Measurements from ENCODE around the gene SLC26A11. TPM values are rescaled to one million over a fixed set of nuclear protein-coding genes. Genes with fewer than 3 reads are reported as not detected.

Gene SLC26A11
- total RNA-seq, 1 experiment from 2014 or later: 17.7 TPM

DNA sequence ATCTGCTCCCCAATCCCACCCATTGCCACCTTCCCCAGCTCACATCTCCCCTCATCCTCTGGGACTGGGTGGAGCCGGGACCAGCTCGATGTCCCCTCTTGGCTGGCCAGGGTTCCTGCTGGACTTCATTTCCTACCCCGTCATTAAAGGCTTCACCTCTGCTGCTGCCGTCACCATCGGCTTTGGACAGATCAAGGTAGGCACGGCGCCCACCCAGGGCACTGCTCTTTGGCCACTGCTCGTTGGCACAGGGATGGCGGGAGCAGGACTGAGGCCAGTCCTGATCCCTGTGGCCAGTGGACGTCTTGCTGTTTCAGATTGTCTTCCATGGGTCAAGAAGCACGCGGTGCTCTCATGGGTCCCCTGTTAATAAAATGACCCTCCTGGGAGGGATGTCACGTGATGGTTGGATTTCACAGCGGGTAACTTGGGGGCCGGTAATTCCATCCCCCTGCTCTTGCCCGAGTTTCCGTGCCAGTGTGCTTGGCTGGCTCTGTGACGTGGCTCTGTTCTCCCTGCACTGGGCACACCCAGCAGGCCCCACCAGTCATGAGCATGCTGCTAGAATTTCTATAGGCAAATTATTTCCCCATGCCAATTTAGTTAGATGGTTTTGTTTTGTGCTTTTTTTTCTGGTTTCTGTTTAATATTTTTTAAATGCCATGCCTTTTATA lies 3.1 kb downstream of the SLC26A11 start:
- intact Hi-C loops (cut with micrococcal nuclease): no loop called here
- no TSS peak for BruUV-seq (replicated peaks)
- CTCF ChIA-PET: no interaction called here

More for the DNA sequence above, 3.1 kb downstream of the SLC26A11 start:
- Histone ChIP-seq H2AFZ (ENCODE audit: low read depth, low read length, poor library complexity, severe bottlenecking) (no peak overlapping the region), H3K9ac (ENCODE audit: low read length) (no peak overlapping the region), H3K4me3 (replicated peaks in 1 of 2; ENCODE audit: low read depth in 1 of 2, low read length in 2 of 2) (no peak overlapping the region), H3K79me2 (ENCODE audit: insufficient read depth, low read length) (peaks cover 11% of the 10 kb centered on the region), H3K27me3 (ENCODE audit: insufficient read depth, low read length) (no peaks in the 10 kb centered on the region), H3K36me3 (ENCODE audit: control insufficient read depth in 1 of 2, insufficient read depth in 2 of 2, low read length in 2 of 2) (no peaks in the 10 kb centered on the region), H3K4me2 (ENCODE audit: low read length) (no peak overlapping the region), H3K4me1 (ENCODE audit: control insufficient read depth in 1 of 2, insufficient read depth in 2 of 2, low read length in 2 of 2) (peaks cover 8 to 15% of the 10 kb centered on the region in 2 experiments; a peak in 3 of 4 replicates), H4K20me1 (ENCODE audit: insufficient read depth) (no peaks in the 10 kb centered on the region), H3K9me2 (ENCODE audit: insufficient read depth) (no peaks in the 10 kb centered on the region), H3K27ac (ENCODE audit: low read depth, low read length) (no peak overlapping the region), H3K9me3 (ENCODE audit: control insufficient read depth in 1 of 2, insufficient read depth in 1 of 2, low read depth in 1 of 2, low read length in 2 of 2) (no peaks in the 10 kb centered on the region)
- DNase-seq (ENCODE audit: low read depth, low spot score) (no peak), ATAC-seq (no peak)
- no peak for TF ChIP-seq TCF7L2 (IDR thresholded peaks at IDR 0.05; ENCODE audit: borderline replicate concordance, extremely low read depth, insufficient read depth, insufficient read length)
- TF ChIP-seq ZFX (IDR thresholded peaks at IDR 0.05): no peak
- no peak for TF ChIP-seq EZH2phosphoT487 (IDR thresholded peaks at IDR 0.05; ENCODE audit: borderline replicate concordance)
- TF ChIP-seq ZNF274 (IDR thresholded peaks at IDR 0.05; ENCODE audit: low read depth, low read length): no peak
- TF ChIP-seq JUND (IDR thresholded peaks at IDR 0.05): no peak
- TF ChIP-seq POLR2A (IDR thresholded peaks at IDR 0.05; ENCODE audit: borderline replicate concordance, extremely low read depth, insufficient read depth, insufficient read length): no peak
- TF ChIP-seq EGR1 (IDR thresholded peaks at IDR 0.05; ENCODE audit: low read depth): no peak
- TF ChIP-seq, protein P1, sequence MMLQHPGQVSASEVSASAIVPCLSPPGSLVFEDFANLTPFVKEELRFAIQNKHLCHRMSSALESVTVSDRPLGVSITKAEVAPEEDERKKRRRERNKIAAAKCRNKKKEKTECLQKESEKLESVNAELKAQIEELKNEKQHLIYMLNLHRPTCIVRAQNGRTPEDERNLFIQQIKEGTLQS (IDR thresholded peaks at IDR 0.05): no peak
- TF ChIP-seq, protein P2, sequence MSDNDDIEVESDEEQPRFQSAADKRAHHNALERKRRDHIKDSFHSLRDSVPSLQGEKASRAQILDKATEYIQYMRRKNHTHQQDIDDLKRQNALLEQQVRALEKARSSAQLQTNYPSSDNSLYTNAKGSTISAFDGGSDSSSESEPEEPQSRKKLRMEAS (IDR thresholded peaks at IDR 0.05): no peak
- TF ChIP-seq, protein P3, sequence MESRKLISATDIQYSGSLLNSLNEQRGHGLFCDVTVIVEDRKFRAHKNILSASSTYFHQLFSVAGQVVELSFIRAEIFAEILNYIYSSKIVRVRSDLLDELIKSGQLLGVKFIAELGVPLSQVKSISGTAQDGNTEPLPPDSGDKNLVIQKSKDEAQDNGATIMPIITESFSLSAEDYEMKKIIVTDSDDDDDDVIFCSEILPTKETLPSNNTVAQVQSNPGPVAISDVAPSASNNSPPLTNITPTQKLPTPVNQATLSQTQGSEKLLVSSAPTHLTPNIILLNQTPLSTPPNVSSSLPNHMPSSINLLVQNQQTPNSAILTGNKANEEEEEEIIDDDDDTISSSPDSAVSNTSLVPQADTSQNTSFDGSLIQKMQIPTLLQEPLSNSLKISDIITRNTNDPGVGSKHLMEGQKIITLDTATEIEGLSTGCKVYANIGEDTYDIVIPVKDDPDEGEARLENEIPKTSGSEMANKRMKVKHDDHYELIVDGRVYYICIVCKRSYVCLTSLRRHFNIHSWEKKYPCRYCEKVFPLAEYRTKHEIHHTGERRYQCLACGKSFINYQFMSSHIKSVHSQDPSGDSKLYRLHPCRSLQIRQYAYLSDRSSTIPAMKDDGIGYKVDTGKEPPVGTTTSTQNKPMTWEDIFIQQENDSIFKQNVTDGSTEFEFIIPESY (IDR thresholded peaks at IDR 0.05; ENCODE audit: extremely low read depth, insufficient replicate concordance, low read length): no peak
- TF ChIP-seq YY1 (IDR thresholded peaks at IDR 0.05; ENCODE audit: extremely low read depth, insufficient replicate concordance, low read depth, low read length): no peak
- TF ChIP-seq ELF1 (IDR thresholded peaks at IDR 0.05; ENCODE audit: borderline replicate concordance, low read depth): no peak
- TF ChIP-seq RAD21 (IDR thresholded peaks at IDR 0.05; ENCODE audit: low read depth): no peak
- no peak for TF ChIP-seq CEBPB (IDR thresholded peaks at IDR 0.05; ENCODE audit: low read depth)
- no peak for TF ChIP-seq SRF (IDR thresholded peaks at IDR 0.05; ENCODE audit: low read depth)
- RAD21 ChIA-PET (ENCODE audit: low non-redundant PET in 1 of 2, low total read pairs in 2 of 2, uncharacterized antibody in 2 of 2, unreplicated experiment in 2 of 2): interaction anchor here in 1 of 2 experiments (0.6 kb wide), 1 partner anchor 77 kb away, joined by 3 read pairs; no protein-coding TSS in a partner anchor
- POLR2A ChIA-PET: no interaction called here

Data from HCT116 (cell line).